Colonic mucosa (tissue), 4 donors: ENCODE measurements around the gene RNF224. TPM values are rescaled to one million over a fixed set of nuclear protein-coding genes. Genes with fewer than 3 reads are reported as not detected.

Source experiments
- DNase-seq: peaks from one replicate; pipeline ENCODE4 v3.0.0-alpha.2; 2020
- H3K27ac ChIP-seq: fragments of 200-600 bp; one replicate; pipeline ENCODE4 v1.8.0; 2021
- H3K27me3 ChIP-seq: fragments of 200-600 bp; one replicate; pipeline ENCODE4 v1.8.0; 2021
- H3K36me3 ChIP-seq: fragments of 200-600 bp; one replicate; pipeline ENCODE4 v1.8.0; 2021
- H3K4me1 ChIP-seq: fragments of 200-600 bp; one replicate; pipeline ENCODE4 v1.8.0; 2021; ENCODE audit warnings: mild to moderate bottlenecking
- H3K4me3 ChIP-seq: fragments of 200-600 bp; one replicate; pipeline ENCODE4 v1.8.0; 2021
- H3K9ac ChIP-seq, 2 donors: one replicate each; pipeline ENCODE4 v1.7.0; 2013; ENCODE audit warnings: control low read depth in 2 of 2, low read depth in 2 of 2, low read length in 2 of 2
- H3K9me3 ChIP-seq: fragments of 200-600 bp; one replicate; pipeline ENCODE4 v1.8.0; 2021
- intact Hi-C: fragments of 100-400 bp; cut with DNase I; formaldehyde crosslinking; loops from one replicate; pipeline ENCODE4 v1.14.1; 2022
- total RNA-seq, 2 donors: library from RNA; stranded (reverse); fragmentation: NEBNext Ultra II Directional in 1 of 2; extraction: Animal tissue kit (Norgen Biotek cat#: 25700) in 1 of 2; gene quantifications; one replicate each; pipeline ENCODE4 v1.2.1, GENCODE V29; 2021
- TF ChIP-seq, protein P1 (sequence below): fragments of 200-600 bp; IDR thresholded peaks from one replicate; pipeline ENCODE4 v1.8.0; 2022; ENCODE audit warnings: antibody characterized with exemption, mild to moderate bottlenecking
- donor health status: healthy.
- donor health status: DM: no; HTN: no; CAD: no.
- donor health status: DM: no; HTN: no; CAD: no.

The RNF224 gene
- total RNA-seq, 2 donors from 2014 or later, result not detected

DNA sequence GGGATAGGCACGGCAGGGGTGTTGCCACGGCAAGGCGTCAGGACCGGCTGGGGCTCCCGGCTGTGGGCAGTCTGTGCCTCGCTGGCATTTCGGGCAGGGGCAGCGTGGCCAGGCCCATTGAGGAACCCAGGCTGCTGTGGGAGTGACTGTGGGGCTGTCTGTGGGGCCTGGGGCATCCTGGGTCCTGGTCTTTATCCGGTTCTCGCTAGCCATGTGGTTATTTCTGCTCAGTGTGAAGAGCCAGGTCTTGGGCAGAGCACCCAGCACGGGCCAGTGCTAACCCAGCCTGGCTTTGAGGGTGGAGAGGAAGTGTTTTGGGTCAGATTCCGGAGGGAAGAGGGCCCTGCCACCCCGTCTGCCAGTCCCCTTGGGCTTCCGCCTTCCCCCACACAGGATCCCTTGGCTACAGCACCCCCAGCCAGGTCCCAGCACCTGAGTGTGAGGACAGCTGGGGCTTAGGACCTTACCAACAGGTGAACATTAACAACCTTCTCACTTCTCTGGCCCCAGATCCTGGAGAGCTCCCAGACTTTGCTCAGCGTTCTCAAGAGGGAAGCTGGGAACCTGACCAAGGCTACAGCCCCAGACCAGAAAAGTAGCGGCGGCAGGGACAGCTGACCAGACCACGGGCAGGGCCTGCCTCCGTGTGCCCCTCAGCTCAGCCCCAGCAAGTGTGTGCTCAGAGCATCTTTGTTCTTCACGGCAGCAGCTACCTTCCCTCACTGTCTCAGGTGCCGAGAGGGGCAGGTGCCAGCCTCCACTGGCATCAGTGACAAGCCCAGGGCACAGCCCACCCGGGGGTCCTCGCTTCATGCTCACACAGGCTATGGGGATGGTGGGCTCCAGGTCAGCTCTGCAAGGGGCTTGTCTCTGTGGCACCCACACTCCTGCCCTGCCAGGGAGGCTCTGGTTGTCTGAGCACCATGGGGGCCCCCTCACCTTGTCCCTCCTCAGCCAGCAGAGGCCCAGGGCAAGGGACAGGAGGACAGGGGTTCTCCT, 37.7 kb upstream of the RNF224 start:
- DNase-seq, result no peak
- Histone ChIP-seq H3K4me3 (peak overlapping the region; percentile 99), H3K27ac (peak overlapping the region; percentile 98), H3K9ac (peak overlapping the region; percentile 85 to 93), H3K27me3 (no peaks in the 10 kb centered on the region), H3K9me3 (no peaks in the 10 kb centered on the region), H3K36me3 (peaks cover 3% of the 10 kb centered on the region), H3K4me1 (peaks cover 41% of the 10 kb centered on the region)
- intact Hi-C loops, result loop anchor here (5.0 kb wide), 1 partner anchor 38 kb away; the partner anchor contains the start of genes CYSRT1 and RNF224
- TF ChIP-seq, protein P1, sequence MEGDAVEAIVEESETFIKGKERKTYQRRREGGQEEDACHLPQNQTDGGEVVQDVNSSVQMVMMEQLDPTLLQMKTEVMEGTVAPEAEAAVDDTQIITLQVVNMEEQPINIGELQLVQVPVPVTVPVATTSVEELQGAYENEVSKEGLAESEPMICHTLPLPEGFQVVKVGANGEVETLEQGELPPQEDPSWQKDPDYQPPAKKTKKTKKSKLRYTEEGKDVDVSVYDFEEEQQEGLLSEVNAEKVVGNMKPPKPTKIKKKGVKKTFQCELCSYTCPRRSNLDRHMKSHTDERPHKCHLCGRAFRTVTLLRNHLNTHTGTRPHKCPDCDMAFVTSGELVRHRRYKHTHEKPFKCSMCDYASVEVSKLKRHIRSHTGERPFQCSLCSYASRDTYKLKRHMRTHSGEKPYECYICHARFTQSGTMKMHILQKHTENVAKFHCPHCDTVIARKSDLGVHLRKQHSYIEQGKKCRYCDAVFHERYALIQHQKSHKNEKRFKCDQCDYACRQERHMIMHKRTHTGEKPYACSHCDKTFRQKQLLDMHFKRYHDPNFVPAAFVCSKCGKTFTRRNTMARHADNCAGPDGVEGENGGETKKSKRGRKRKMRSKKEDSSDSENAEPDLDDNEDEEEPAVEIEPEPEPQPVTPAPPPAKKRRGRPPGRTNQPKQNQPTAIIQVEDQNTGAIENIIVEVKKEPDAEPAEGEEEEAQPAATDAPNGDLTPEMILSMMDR, result no peak

DNA sequence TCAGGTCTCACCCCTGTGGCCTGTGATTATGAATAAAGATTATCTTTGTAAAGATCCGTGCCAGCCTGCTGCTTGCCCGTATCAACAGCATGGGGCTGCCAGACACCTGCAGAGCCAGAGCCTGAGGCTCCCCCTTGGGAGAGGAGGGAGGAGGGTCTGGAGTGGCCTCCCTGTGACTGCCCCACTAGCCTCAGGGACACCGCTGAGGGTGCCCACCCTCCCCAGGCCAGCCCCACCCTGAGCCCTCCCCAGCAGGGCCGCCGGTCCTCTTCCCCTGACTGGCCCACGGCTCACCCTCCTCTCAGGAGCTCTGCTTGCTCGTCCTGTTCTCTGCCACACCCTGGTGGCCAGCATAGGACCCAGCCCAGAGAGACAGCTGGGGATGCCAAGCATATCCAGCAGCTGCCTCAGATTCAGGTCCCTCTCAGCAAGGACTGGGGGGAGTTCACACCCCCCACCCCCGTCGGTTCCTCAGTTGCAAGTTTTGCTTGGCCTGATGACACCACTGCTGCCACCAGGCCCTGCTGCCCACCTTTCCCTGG, 36.9 kb upstream of the RNF224 start:
- H3K27ac ChIP-seq, result no peak overlapping the region
- no peaks in the 10 kb centered on the region for H3K27me3 ChIP-seq
- H3K9me3 ChIP-seq, result no peaks in the 10 kb centered on the region
- TF ChIP-seq, protein P1, result no peak
- peaks cover 3% of the 10 kb centered on the region for H3K36me3 ChIP-seq
- H3K4me3 ChIP-seq, result peak overlapping the region; percentile 99
- peak overlapping the region in 1 of 2 donors; percentile 93 for H3K9ac ChIP-seq
- DNase-seq, result no peak
- peaks cover 49% of the 10 kb centered on the region for H3K4me1 ChIP-seq
- intact Hi-C loops, result no loop called here

DNA sequence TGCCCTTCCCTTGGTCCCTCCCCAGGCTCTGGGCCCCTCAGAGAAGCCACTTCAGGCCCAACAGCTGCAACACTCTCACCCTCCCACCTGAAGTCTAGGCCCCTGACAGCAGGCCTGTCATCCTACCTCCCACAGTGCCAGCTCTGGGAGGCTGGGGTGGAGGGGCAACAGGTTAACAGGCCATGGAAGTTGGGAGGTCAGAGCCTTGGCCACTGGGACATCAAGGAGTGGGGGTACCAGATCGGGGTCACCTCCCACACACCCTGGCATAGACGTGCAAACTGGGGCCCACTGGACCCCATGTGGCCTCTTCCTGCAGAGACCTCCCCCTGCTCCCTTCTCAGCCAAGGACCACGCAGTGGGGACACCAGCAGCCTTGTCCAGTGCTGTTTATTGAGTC, 36.1 kb upstream of the RNF224 start:
- no peak for DNase-seq

DNA sequence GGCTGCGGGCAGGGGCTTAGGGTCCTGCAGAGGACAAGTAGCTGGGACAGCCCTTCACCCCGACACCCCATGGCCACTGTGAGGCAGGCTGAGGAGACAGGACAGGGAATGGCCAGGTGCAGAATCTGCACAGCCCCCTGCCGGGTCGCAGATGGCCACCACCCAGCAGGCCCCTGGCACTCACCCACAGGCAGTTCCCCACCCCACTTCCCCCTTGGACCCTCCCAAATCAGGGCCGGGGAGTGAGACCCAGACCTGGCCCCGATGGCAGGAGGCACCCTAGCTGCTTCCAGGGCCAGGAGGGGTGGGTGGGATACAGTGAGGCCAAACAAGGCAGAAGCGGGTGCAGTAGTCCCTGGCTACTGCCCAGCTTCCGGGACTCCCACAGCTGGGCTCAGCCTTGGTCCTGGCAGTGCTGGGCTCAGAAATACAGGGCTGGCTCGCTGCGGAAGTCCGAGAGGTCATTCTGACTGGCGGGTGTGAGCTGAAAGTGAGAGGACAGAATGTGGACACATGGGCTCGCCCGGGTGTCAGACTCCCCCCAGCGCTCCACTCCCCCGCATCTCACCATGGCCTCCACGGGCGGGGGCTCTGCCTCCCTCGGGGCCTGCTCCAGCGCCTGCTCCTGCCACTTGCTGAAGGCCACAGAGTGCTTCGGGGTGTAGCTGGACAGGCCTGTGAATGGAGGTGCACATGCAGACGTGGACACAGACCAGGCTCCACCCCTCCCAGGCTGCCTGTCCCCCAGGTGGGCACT, 35.4 kb upstream of the RNF224 start:
- H3K4me1 ChIP-seq, result peaks cover 52% of the 10 kb centered on the region
- no peak overlapping the region for H3K4me3 ChIP-seq
- no peak for DNase-seq
- H3K27me3 ChIP-seq, result no peaks in the 10 kb centered on the region
- intact Hi-C loops, result no loop called here
- no peaks in the 10 kb centered on the region for H3K9me3 ChIP-seq
- H3K36me3 ChIP-seq, result no peaks in the 10 kb centered on the region
- peak overlapping the region in 1 of 2 donors; percentile 15 for H3K9ac ChIP-seq
- no peak overlapping the region for H3K27ac ChIP-seq
- TF ChIP-seq, protein P1, result no peak

More for the DNA sequence above, 36.1 kb upstream of the RNF224 start:
- H3K4me1 ChIP-seq, result peaks cover 54% of the 10 kb centered on the region
- intact Hi-C loops, result no loop called here
- H3K36me3 ChIP-seq, result no peaks in the 10 kb centered on the region
- no peaks in the 10 kb centered on the region for H3K27me3 ChIP-seq
- TF ChIP-seq, protein P1, result no peak
- no peak overlapping the region for H3K27ac ChIP-seq
- no peaks in the 10 kb centered on the region for H3K9me3 ChIP-seq
- peak overlapping the region in 1 of 2 donors; percentile 26 for H3K9ac ChIP-seq
- no peak overlapping the region for H3K4me3 ChIP-seq

DNA sequence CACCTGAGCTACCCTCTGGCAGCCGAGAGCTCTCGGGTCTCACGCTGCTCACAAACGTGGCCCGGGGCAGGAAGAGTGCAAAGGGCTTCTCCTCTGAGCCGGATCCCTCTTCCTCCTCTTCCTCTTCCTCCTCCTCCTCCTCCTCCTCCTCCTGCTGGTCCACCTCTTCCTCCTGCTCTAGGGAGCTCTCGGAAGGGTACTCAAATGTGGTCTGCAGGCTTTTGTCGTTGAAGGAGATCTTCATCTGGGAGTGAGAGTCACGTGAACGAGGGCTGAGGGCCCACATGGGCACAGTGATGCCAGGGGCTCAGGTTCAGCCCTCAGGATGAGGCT, 34.9 kb upstream of the RNF224 start:
- TF ChIP-seq, protein P1, result no peak
- Histone ChIP-seq H3K4me3 (no peak overlapping the region), H3K27me3 (no peaks in the 10 kb centered on the region), H3K27ac (no peak overlapping the region), H3K36me3 (no peaks in the 10 kb centered on the region), H3K4me1 (peaks cover 47% of the 10 kb centered on the region), H3K9ac (peak overlapping the region in 1 of 2 donors; percentile 15), H3K9me3 (no peaks in the 10 kb centered on the region)
- intact Hi-C loops, result no loop called here
- DNase-seq, result no peak
